SK-N-SH (cell line): ENCODE results near the gene SMARCD3. TPM values are rescaled to one million over a fixed set of nuclear protein-coding genes. Genes with fewer than 3 reads are reported as not detected.

Experiments
- CTCF ChIA-PET: fragments of 300-600, 350-600 bp; formaldehyde crosslinking; extraction: SDS; loops from one replicate; lab custom pipeline; 2021; lab: Yijun Ruan, JAX
- POLR2A ChIA-PET: fragments of 350-600 bp; sonication (Branson Sonifier 250); formaldehyde crosslinking; extraction: SDS; loops from one replicate; lab custom pipeline; 2020; ENCODE audit warnings: antibody characterized with exemption, inconsistent platforms; lab: Yijun Ruan, JAX
- DNase-seq: peaks from one replicate; pipeline ENCODE4 v3.0.0; 2012
- H2AFZ ChIP-seq: fragments of 200-600 bp; sonication (generic); 2 replicates; pipeline ENCODE4 v1.8.1; 2016; ENCODE audit warnings: antibody characterized with exemption, mild to moderate bottlenecking, low read depth
- H3F3A ChIP-seq: fragments of 200-600 bp; sonication (generic); replicated peaks from 2 replicates; pipeline ENCODE3; 2016; ENCODE audit warnings: antibody characterized with exemption, mild to moderate bottlenecking; ENCODE audit not compliant: insufficient read depth
- H3K27ac ChIP-seq, 2 experiments: fragments of 200-500 bp in 1 of 2; fragments of 200-600 bp in 1 of 2; sonication (Bioruptor generic) in 1 of 2; sonication (generic), shearing (Covaris generic) in 1 of 2; 2 replicates each; pipeline versions ENCODE4 v1.5.1 to v1.6.1; 2014 to 2016; ENCODE audit warnings: low read depth in 2 of 2, inconsistent platforms in 1 of 2, low read length in 1 of 2, mild to moderate bottlenecking in 1 of 2, mixed read lengths in 1 of 2
- H3K27me3 ChIP-seq: fragments of 200-600 bp; sonication (generic), shearing (Covaris generic); 2 replicates; pipeline ENCODE4 v1.6.1; 2016; ENCODE audit warnings: mixed run types; ENCODE audit not compliant: insufficient read depth
- H3K36me3 ChIP-seq, 2 experiments: fragments of 200-500 bp in 1 of 2; fragments of 200-600 bp in 1 of 2; sonication (Bioruptor generic) in 1 of 2; sonication (generic) in 1 of 2; replicated peaks in 1 of 2; 2 replicates each; pipeline versions ENCODE3 to v1.5.1; 2014 to 2016; ENCODE audit warnings: low read length in 1 of 2, mild to moderate bottlenecking in 1 of 2; ENCODE audit not compliant: insufficient read depth in 2 of 2, control insufficient read depth in 1 of 2
- H3K4me1 ChIP-seq, 2 experiments: fragments of 200-500 bp in 1 of 2; fragments of 200-600 bp in 1 of 2; sonication (Bioruptor generic) in 1 of 2; sonication (generic), shearing (Covaris generic) in 1 of 2; 2 replicates each; pipeline versions ENCODE4 v1.5.1 to v1.6.1; 2014 to 2016; ENCODE audit warnings: low read depth in 1 of 2, low read length in 1 of 2, mixed run types in 1 of 2; ENCODE audit not compliant: insufficient read depth in 2 of 2, control insufficient read depth in 1 of 2
- H3K4me2 ChIP-seq: fragments of 200-600 bp; sonication (generic), shearing (Covaris generic); 2 replicates; pipeline ENCODE4 v1.6.1; 2017; ENCODE audit warnings: mixed run types
- H3K4me3 ChIP-seq, 2 experiments: fragments of 200-500 bp in 1 of 2; fragments of 200-600 bp in 1 of 2; sonication (Bioruptor generic) in 1 of 2; sonication (generic), shearing (Covaris generic) in 1 of 2; 2 replicates each; pipeline versions ENCODE4 v1.5.1 to v1.8.1; 2014 to 2016; ENCODE audit warnings: low read depth in 2 of 2, inconsistent platforms in 1 of 2, low read length in 1 of 2, mild to moderate bottlenecking in 1 of 2, mixed read lengths in 1 of 2, moderate library complexity in 1 of 2
- H3K79me2 ChIP-seq: fragments of 200-600 bp; sonication (generic); 2 replicates; pipeline ENCODE4 v1.8.1; 2017; ENCODE audit warnings: mild to moderate bottlenecking; ENCODE audit not compliant: insufficient read depth
- H3K9ac ChIP-seq: fragments of 200-600 bp; sonication (generic); 2 replicates; pipeline ENCODE4 v1.6.1; 2017; ENCODE audit warnings: mixed run types
- H3K9me2 ChIP-seq: fragments of 200-600 bp; sonication (generic); 2 replicates; pipeline ENCODE4 v1.6.1; 2017; ENCODE audit warnings: mixed run types
- H3K9me3 ChIP-seq: fragments of 200-600 bp; sonication (generic); 2 replicates; pipeline ENCODE4 v1.6.1; 2017; ENCODE audit warnings: mixed run types, mild to moderate bottlenecking, moderate library complexity
- H4K20me1 ChIP-seq: fragments of 200-600 bp; sonication (generic); 2 replicates; pipeline ENCODE4 v1.6.1; 2017; ENCODE audit warnings: mild to moderate bottlenecking, mixed run types; ENCODE audit not compliant: insufficient read depth
- CHD2 ChIP-seq: fragments of 150-350 bp; IDR thresholded peaks from 2 replicates; pipeline ENCODE4 v1.6.1; 2018; ENCODE audit warnings: low read length; ENCODE audit not compliant: partially characterized antibody
- ELF1 ChIP-seq: IDR thresholded peaks from 2 replicates; pipeline ENCODE4 v1.4.0; 2012
- FOSL2 ChIP-seq: IDR thresholded peaks from 2 replicates; pipeline ENCODE4 v1.4.0; 2012; ENCODE audit warnings: low read depth, mild to moderate bottlenecking, moderate library complexity, borderline replicate concordance
- FOXM1 ChIP-seq: IDR thresholded peaks from 2 replicates; pipeline ENCODE4 v1.4.0; 2012; ENCODE audit warnings: low read depth, mild to moderate bottlenecking
- GABPA ChIP-seq: IDR thresholded peaks from 2 replicates; pipeline ENCODE4 v1.4.0; 2012; ENCODE audit warnings: low read depth, mild to moderate bottlenecking
- GATA2 ChIP-seq: sonication (generic); formaldehyde crosslinking; IDR thresholded peaks from 2 replicates; pipeline ENCODE4 v1.5.0; 2020; ENCODE audit warnings: mild to moderate bottlenecking, missing genetic modification reagents
- MEF2A ChIP-seq: IDR thresholded peaks from 2 replicates; pipeline ENCODE4 v1.4.0; 2012; ENCODE audit warnings: low read depth, borderline replicate concordance
- RCOR1 ChIP-seq: fragments of 150-350 bp; IDR thresholded peaks from 2 replicates; pipeline ENCODE4 v1.6.1; 2017; ENCODE audit warnings: antibody characterized with exemption, low read length
- SIN3A ChIP-seq: IDR thresholded peaks from 2 replicates; pipeline ENCODE4 v1.6.1; 2012; ENCODE audit warnings: low read depth, mild to moderate bottlenecking, low read length, moderate library complexity, borderline replicate concordance
- SMC3 ChIP-seq: IDR thresholded peaks from 2 replicates; pipeline ENCODE4 v1.6.1; 2012; ENCODE audit warnings: low read depth, low read length, improper control_type of control experiment
- WGBS: methylation state at CpG from one replicate; pipeline ENCODE4 v1.1.6; 2017; ENCODE audit warnings: low lambda C conversion rate; 5-methylcytosine and 5-hydroxymethylcytosine counted together
- polyA plus RNA-seq, 3 experiments: library from polyadenylated mRNA; depleted of rRNA; stranded (reverse); fragments of >200 nt; gene quantifications; 2 replicates each; pipeline ENCODE4 v1.2.3, GENCODE V29; 2012
- TF ChIP-seq, protein P1 (sequence below): IDR thresholded peaks from 2 replicates; pipeline ENCODE4 v1.4.0; 2012; ENCODE audit warnings: low read depth
- TF ChIP-seq, protein P2 (sequence below): IDR thresholded peaks from 2 replicates; pipeline ENCODE4 v1.6.1; 2012; ENCODE audit warnings: mild to moderate bottlenecking, low read depth, low read length, moderate library complexity
- TF ChIP-seq, protein P3 (sequence below): IDR thresholded peaks from 2 replicates; pipeline ENCODE4 v1.4.0; 2012; ENCODE audit warnings: low read depth, borderline replicate concordance
- TF ChIP-seq, protein P4 (sequence below): fragments of 150-350 bp; IDR thresholded peaks from 2 replicates; pipeline ENCODE4 v1.6.1; 2016; ENCODE audit warnings: mild to moderate bottlenecking, low read depth, low read length

The SMARCD3 gene
- polyA plus RNA-seq, 1 of the 3 experiments (the other 2 are of a cell fraction): 62.8 TPM

DNA sequence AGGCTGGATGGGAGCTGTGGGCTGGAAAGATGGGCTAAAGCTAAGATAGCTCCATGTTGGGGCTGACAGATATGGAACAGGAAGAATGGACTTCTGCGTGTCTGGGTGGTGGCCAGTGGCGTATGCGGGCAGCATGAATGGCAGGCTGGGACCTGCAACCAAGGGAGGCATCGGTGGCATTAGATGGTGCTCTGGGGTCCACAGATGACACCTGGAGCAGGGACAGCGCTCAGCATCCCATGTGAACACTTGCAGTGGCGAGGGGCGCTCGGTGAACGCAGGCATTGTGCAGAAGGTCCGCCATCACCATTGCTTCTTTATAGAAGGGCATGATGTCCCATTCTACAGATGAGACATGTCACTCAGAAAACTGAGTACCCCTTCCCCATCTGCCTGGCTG is 21.0 kb upstream of the SMARCD3 start:
- WGBS: 92% methylated on average over 8 of the region's 10 CpGs
- CTCF ChIA-PET: interaction anchor here (0.8 to 2.9 kb wide), 4 partner anchors 25 to 101 kb away, joined by 3 to 7 read pairs (median 4); no protein-coding TSS in a partner anchor

DNA sequence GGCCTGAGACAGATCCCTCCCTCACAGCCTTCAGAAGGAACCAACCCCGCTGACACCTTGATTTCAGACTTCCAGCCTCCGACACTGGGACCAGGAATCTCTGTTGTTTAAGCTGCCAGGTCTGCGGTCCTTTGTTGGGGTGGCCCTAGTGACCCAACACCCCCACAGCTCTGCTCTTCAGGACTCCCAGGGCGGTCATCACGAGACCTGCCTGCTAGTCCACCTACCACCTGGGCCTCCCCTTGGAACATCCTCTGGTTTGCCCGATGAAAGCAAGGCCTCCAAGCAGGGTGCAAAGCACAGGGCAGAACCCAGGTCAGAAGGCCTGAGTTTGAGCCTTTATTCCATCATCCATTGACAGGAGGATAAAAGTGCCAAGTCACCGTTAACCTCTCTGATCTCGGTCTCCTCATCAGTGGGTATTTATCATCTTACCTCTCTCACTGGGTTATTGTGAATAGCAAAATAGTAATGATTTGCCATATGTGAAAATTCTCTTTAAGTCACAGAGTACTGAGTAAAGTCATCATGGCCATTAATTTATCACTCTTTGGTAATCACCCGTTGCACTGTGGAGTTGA is 16.9 kb upstream of the SMARCD3 start:
- WGBS: 84% methylated on average over 8 of the region's 9 CpGs
- Histone ChIP-seq H4K20me1 (no peaks in the 10 kb centered on the region), H3K9me3 (no peaks in the 10 kb centered on the region), H3K4me3 (no peak overlapping the region), H3K27ac (no peak overlapping the region), H3K9me2 (no peaks in the 10 kb centered on the region), H2AFZ (no peak overlapping the region), H3F3A (no peaks in the 10 kb centered on the region), H3K9ac (no peak overlapping the region), H3K36me3 (no peaks in the 10 kb centered on the region), H3K27me3 (no peaks in the 10 kb centered on the region), H3K4me1 (peaks cover 0 to 14% of the 10 kb centered on the region in 2 experiments; a peak in 1 of 4 replicates), H3K79me2 (no peaks in the 10 kb centered on the region), H3K4me2 (no peak overlapping the region)
- DNase-seq: no peak
- ChIA-PET POLR2A (no interaction called here), CTCF (no interaction called here)
- no peak for TF ChIP-seq MEF2A
- TF ChIP-seq RCOR1: no peak
- TF ChIP-seq, protein P1, sequence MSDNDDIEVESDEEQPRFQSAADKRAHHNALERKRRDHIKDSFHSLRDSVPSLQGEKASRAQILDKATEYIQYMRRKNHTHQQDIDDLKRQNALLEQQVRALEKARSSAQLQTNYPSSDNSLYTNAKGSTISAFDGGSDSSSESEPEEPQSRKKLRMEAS: no peak
- no peak for TF ChIP-seq FOXM1
- TF ChIP-seq FOSL2: no peak
- TF ChIP-seq, protein P2, sequence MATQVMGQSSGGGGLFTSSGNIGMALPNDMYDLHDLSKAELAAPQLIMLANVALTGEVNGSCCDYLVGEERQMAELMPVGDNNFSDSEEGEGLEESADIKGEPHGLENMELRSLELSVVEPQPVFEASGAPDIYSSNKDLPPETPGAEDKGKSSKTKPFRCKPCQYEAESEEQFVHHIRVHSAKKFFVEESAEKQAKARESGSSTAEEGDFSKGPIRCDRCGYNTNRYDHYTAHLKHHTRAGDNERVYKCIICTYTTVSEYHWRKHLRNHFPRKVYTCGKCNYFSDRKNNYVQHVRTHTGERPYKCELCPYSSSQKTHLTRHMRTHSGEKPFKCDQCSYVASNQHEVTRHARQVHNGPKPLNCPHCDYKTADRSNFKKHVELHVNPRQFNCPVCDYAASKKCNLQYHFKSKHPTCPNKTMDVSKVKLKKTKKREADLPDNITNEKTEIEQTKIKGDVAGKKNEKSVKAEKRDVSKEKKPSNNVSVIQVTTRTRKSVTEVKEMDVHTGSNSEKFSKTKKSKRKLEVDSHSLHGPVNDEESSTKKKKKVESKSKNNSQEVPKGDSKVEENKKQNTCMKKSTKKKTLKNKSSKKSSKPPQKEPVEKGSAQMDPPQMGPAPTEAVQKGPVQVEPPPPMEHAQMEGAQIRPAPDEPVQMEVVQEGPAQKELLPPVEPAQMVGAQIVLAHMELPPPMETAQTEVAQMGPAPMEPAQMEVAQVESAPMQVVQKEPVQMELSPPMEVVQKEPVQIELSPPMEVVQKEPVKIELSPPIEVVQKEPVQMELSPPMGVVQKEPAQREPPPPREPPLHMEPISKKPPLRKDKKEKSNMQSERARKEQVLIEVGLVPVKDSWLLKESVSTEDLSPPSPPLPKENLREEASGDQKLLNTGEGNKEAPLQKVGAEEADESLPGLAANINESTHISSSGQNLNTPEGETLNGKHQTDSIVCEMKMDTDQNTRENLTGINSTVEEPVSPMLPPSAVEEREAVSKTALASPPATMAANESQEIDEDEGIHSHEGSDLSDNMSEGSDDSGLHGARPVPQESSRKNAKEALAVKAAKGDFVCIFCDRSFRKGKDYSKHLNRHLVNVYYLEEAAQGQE: no peak
- TF ChIP-seq, protein P3, sequence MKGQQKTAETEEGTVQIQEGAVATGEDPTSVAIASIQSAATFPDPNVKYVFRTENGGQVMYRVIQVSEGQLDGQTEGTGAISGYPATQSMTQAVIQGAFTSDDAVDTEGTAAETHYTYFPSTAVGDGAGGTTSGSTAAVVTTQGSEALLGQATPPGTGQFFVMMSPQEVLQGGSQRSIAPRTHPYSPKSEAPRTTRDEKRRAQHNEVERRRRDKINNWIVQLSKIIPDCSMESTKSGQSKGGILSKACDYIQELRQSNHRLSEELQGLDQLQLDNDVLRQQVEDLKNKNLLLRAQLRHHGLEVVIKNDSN: no peak
- TF ChIP-seq GATA2 (CRISPR knock-in tag): no peak

More for the DNA sequence above, 21.0 kb upstream of the SMARCD3 start:
- Histone ChIP-seq H3F3A (no peaks in the 10 kb centered on the region), H3K79me2 (no peaks in the 10 kb centered on the region), H3K36me3 (no peaks in the 10 kb centered on the region), H4K20me1 (no peaks in the 10 kb centered on the region), H3K9me3 (no peaks in the 10 kb centered on the region), H3K27ac (no peak overlapping the region), H2AFZ (no peak overlapping the region), H3K9ac (no peak overlapping the region), H3K4me2 (no peak overlapping the region), H3K27me3 (no peaks in the 10 kb centered on the region), H3K9me2 (no peaks in the 10 kb centered on the region), H3K4me1 (no peaks in the 10 kb centered on the region; a peak in 1 of 4 replicates), H3K4me3 (no peak overlapping the region)
- POLR2A ChIA-PET: interaction anchor here (1.4 kb wide), 1 partner anchor 8 kb away, joined by 3 read pairs; no protein-coding TSS in a partner anchor
- no peak for DNase-seq
- TF ChIP-seq, protein P2: no peak
- TF ChIP-seq SIN3A (no peak), GABPA (no peak), CHD2 (no peak), ELF1 (no peak), SMC3 (no peak)
- TF ChIP-seq, protein P3: no peak
- TF ChIP-seq, protein P4, sequence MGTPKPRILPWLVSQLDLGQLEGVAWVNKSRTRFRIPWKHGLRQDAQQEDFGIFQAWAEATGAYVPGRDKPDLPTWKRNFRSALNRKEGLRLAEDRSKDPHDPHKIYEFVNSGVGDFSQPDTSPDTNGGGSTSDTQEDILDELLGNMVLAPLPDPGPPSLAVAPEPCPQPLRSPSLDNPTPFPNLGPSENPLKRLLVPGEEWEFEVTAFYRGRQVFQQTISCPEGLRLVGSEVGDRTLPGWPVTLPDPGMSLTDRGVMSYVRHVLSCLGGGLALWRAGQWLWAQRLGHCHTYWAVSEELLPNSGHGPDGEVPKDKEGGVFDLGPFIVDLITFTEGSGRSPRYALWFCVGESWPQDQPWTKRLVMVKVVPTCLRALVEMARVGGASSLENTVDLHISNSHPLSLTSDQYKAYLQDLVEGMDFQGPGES: no peak
